K562 (cell line): Measurements from ENCODE around the gene MAP3K6. TPM values are rescaled to one million over a fixed set of nuclear protein-coding genes. Genes with fewer than 3 reads are reported as not detected.

Experiments
- ATAC-seq: fragments of 200-7000 bp; cut with Tn5 transposase; 3 replicates; pipeline ENCODE4 v1.9.1; 2020; ENCODE audit warnings: moderate library complexity
- BruUV-seq: library from RNA; stranded (reverse); fragments of 400-500 nt; replicated peaks from 2 replicates; lab custom pipeline; 2021; lab: Mats Ljungman, UMichigan
- CTCF ChIA-PET: fragments of 300-600 bp; formaldehyde crosslinking; extraction: SDS; loops from one replicate; lab custom pipeline; 2021; ENCODE audit warnings: low intra/inter-chr PET ratio; lab: Yijun Ruan, JAX
- POLR2A ChIA-PET: fragments of 300-600, 350-650 bp; sonication (Branson Sonifier 250); formaldehyde crosslinking; extraction: SDS; loops from one replicate; lab custom pipeline; 2021; ENCODE audit warnings: antibody characterized with exemption, inconsistent platforms; lab: Yijun Ruan, JAX
- DNase-seq, 4 experiments: peaks; one replicate each; pipeline versions ENCODE4 v3.0.0 to v3.0.0-alpha.2; 2011 to 2018; ENCODE audit warnings: low spot score in 3 of 4, mixed read lengths in 3 of 4; ENCODE audit errors: extremely low read depth in 1 of 4
- FAIRE-seq: peaks from 2 replicates; lab custom pipeline; 2011; peaks lifted over from hg19 to GRCh38; lab: Jason Lieb, UNC
- H2AFZ ChIP-seq: 2 replicates; pipeline ENCODE4 v1.6.0; 2011; ENCODE audit warnings: low read depth, low read length, control low read depth, inconsistent platforms
- H3K27ac ChIP-seq: fragments of 200-600 bp; 3 replicates; pipeline ENCODE4 v1.8.0; 2011; ENCODE audit warnings: low read depth, mild to moderate bottlenecking, control low read depth, inconsistent platforms, low read length, moderate library complexity, mixed read lengths; ENCODE audit errors: extremely low read depth
- H3K27me3 ChIP-seq, 2 experiments: fragments of 300-600 bp in 1 of 2; 2 replicates in 1 of 2; 3 replicates in 1 of 2; pipeline versions ENCODE4 v1.6.0 to v1.8.0; 2011; ENCODE audit warnings: inconsistent platforms in 2 of 2, low read length in 2 of 2, mild to moderate bottlenecking in 1 of 2, mixed read lengths in 1 of 2, moderate library complexity in 1 of 2; ENCODE audit not compliant: control insufficient read depth in 2 of 2, insufficient read depth in 2 of 2
- H3K36me3 ChIP-seq: fragments of 300-600 bp; 3 replicates; pipeline ENCODE4 v1.8.0; 2011; ENCODE audit warnings: mild to moderate bottlenecking, low read length, inconsistent platforms; ENCODE audit not compliant: control insufficient read depth, insufficient read depth
- H3K4me1 ChIP-seq, 2 experiments: fragments of 200-600 bp in 1 of 2; replicated peaks in 1 of 2; 2 replicates in 1 of 2; 3 replicates in 1 of 2; pipeline versions ENCODE4 v1.5.1 to v1.8.0; 2011; ENCODE audit warnings: inconsistent platforms in 2 of 2, low read length in 2 of 2, mild to moderate bottlenecking in 1 of 2, mixed read lengths in 1 of 2, moderate library complexity in 1 of 2; ENCODE audit not compliant: control insufficient read depth in 2 of 2, insufficient read depth in 2 of 2
- H3K4me2 ChIP-seq: 2 replicates; pipeline ENCODE4 v1.6.1; 2011; ENCODE audit warnings: low read length, control low read depth, inconsistent platforms, mixed read lengths; ENCODE audit not compliant: insufficient read depth
- H3K4me3 ChIP-seq: fragments of 200-600 bp; sonication (generic), shearing (Covaris generic); 2 replicates; pipeline ENCODE4 v1.5.1; 2016; ENCODE audit warnings: control low read depth, inconsistent platforms
- H3K79me2 ChIP-seq: fragments of 200-600 bp; 3 replicates; pipeline ENCODE4 v1.8.0; 2011; ENCODE audit warnings: low read length, inconsistent platforms; ENCODE audit not compliant: control insufficient read depth, insufficient read depth
- H3K9ac ChIP-seq, 2 experiments: 2 replicates each; pipeline versions ENCODE4 v1.6.0 to v1.6.1; 2011; ENCODE audit warnings: low read depth in 2 of 2, low read length in 2 of 2, control low read depth in 1 of 2, inconsistent platforms in 1 of 2, mild to moderate bottlenecking in 1 of 2, mixed read lengths in 1 of 2; ENCODE audit not compliant: insufficient read depth in 1 of 2
- H3K9me1 ChIP-seq: one replicate; pipeline ENCODE4 v1.6.0; 2011; ENCODE audit warnings: inconsistent platforms, mild to moderate bottlenecking, low read length, moderate library complexity; ENCODE audit not compliant: control insufficient read depth, insufficient read depth
- H3K9me3 ChIP-seq: replicated peaks from 2 replicates; pipeline ENCODE4 v1.5.1; 2011; ENCODE audit warnings: low read depth, low read length, inconsistent platforms; ENCODE audit not compliant: control insufficient read depth, insufficient read depth
- H4K20me1 ChIP-seq: replicated peaks from 2 replicates; pipeline ENCODE4 v1.6.1; 2011; ENCODE audit warnings: low read length, inconsistent platforms, mixed read lengths; ENCODE audit not compliant: control insufficient read depth, insufficient read depth
- CBFB ChIP-seq: sonication (generic); formaldehyde crosslinking; IDR thresholded peaks from 2 replicates; pipeline ENCODE4 v1.4.0; 2020; ENCODE audit warnings: mild to moderate bottlenecking, missing genetic modification reagents
- CHD2 ChIP-seq: IDR thresholded peaks from 2 replicates; pipeline ENCODE4 v1.6.1; 2011; ENCODE audit warnings: low read depth, low read length
- GTF2B ChIP-seq: IDR thresholded peaks from 2 replicates; pipeline ENCODE4 v1.6.1; 2011; ENCODE audit not compliant: insufficient read length; ENCODE audit errors: extremely low read depth
- HDGF ChIP-seq: fragments of 450-650 bp; IDR thresholded peaks from 2 replicates; pipeline ENCODE4 v1.6.1; 2016
- HMGXB4 ChIP-seq: sonication (generic); formaldehyde crosslinking; IDR thresholded peaks from 2 replicates; pipeline ENCODE4 v1.8.1; 2023; ENCODE audit warnings: mild to moderate bottlenecking, missing genetic modification reagents
- HNRNPK ChIP-seq: fragments of 200-400 bp; formaldehyde crosslinking; IDR thresholded peaks from one replicate; pipeline ENCODE4 v1.6.1; 2018; ENCODE audit warnings: mild to moderate bottlenecking, low read depth, low read length; ENCODE audit not compliant: poor library complexity, severe bottlenecking
- ID3 ChIP-seq, 2 experiments: fragments of 250-450 bp in 1 of 2; fragments of 450-650 bp in 1 of 2; sonication (Bioruptor Pico) in 1 of 2; IDR thresholded peaks; 2 replicates each; pipeline versions ENCODE4 v1.6.1 to v1.8.0; 2016 to 2021; ENCODE audit warnings: mild to moderate bottlenecking in 2 of 2, moderate library complexity in 2 of 2, missing compliant biosample characterization in 1 of 2, missing genetic modification characterization in 1 of 2
- ZNF143 ChIP-seq: sonication (generic); formaldehyde crosslinking; IDR thresholded peaks from 2 replicates; pipeline ENCODE4 v1.9.0; 2022; ENCODE audit warnings: mild to moderate bottlenecking, missing genetic modification reagents
- WGBS: fragments of 100-300 bp; shearing (Covaris generic); methylation state at CpG from one replicate; pipeline ENCODE4 v1.1.6; 2016; ENCODE audit warnings: low coverage, mixed read lengths; ENCODE audit not compliant: insufficient coverage; ENCODE audit errors: missing lambda C conversion rate; 5-methylcytosine and 5-hydroxymethylcytosine counted together
- in situ Hi-C: fragments of 300-500 bp; cut with MboI; formaldehyde crosslinking; loops from 4 replicates; pipeline ENCODE4 v1.15.0; 2018; ENCODE audit warnings: inconsistent platforms, mixed read lengths
- intact Hi-C: fragments of 100-400 bp; cut with micrococcal nuclease; formaldehyde crosslinking; loops from 2 replicates; pipeline ENCODE4 v1.14.2; 2022
- polyA plus RNA-seq, 8 experiments: library from polyadenylated mRNA; depleted of rRNA in 4 of 8; stranded (reverse) in 5 of 8; unstranded in 3 of 8; fragments of >200 nt; fragmentation: Nextera tagmentation in 2 of 8; fragmentation: Illumina TruSeq in 1 of 8; extraction: Ambion mirVana in 2 of 8; extraction: Trizol in 1 of 8; gene quantifications; 2 replicates each; pipeline versions ENCODE4 v1.2.1 to v1.2.3, GENCODE V29; 2011 to 2014; ENCODE audit warnings: inconsistent platforms in 1 of 8, missing spikeins in 1 of 8
- total RNA-seq, 7 experiments: library from RNA; depleted of rRNA in 6 of 7; stranded (reverse); fragments of >200 nt in 6 of 7; fragmentation: Illumina TruSeq in 2 of 7; extraction: Trizol in 2 of 7; gene quantifications; 2 replicates each; pipeline versions ENCODE4 v1.2.1 to v1.2.3, GENCODE V29; 2011 to 2021; ENCODE audit warnings: low replicate concordance in 1 of 7
- TF ChIP-seq, protein P1 (sequence below): fragments of 250-450 bp; sonication (Bioruptor Pico); IDR thresholded peaks from 2 replicates; pipeline ENCODE4 v1.5.0; 2021; ENCODE audit warnings: mild to moderate bottlenecking, borderline replicate concordance

The MAP3K6 gene
- total and polyA plus RNA-seq, 9 of the 15 experiments (the other 6 are each of a cell fraction or from before 2014, with no cell fraction given) = 0.99 to 21.9 (median 7.0) TPM

- Histone ChIP-seq H3K4me3 (no peak overlapping the region), H3K9ac (no peak overlapping the region), H3K79me2 (no peaks in the 10 kb centered on the region), H4K20me1 (no peaks in the 10 kb centered on the region), H3K27me3 (no peaks in the 10 kb centered on the region), H2AFZ (no peak overlapping the region), H3K9me3 (no peaks in the 10 kb centered on the region), H3K4me2 (no peak overlapping the region), H3K9me1 (peaks cover 3% of the 10 kb centered on the region), H3K4me1 (no peaks in the 10 kb centered on the region), H3K27ac (no peak overlapping the region), H3K36me3 (peaks cover 94% of the 10 kb centered on the region)
- ATAC-seq = no peak
- FAIRE-seq = no peak
- WGBS = 88% methylated on average over 4 of the region's 4 CpGs
- intact Hi-C loops = no loop called here
- no peak for DNase-seq
- ChIA-PET CTCF (interaction anchor here (0.6 kb wide), 1 partner anchor 192 kb away, joined by 7 read pairs; no protein-coding TSS in a partner anchor), POLR2A (interaction anchor here (0.5 to 3.5 kb wide), 3 partner anchors 7 to 187 kb away, joined by 4 to 17 read pairs (median 6); no protein-coding TSS in a partner anchor)
- TF ChIP-seq CHD2 = no peak
- TF ChIP-seq CBFB (CRISPR knock-in tag) = no peak
- no peak for TF ChIP-seq HDGF
- no peak for TF ChIP-seq HMGXB4 (CRISPR knock-in tag)
- TF ChIP-seq ID3 (CRISPR knock-in tag; IDR thresholded peaks at IDR 0.05) = no peak
- TF ChIP-seq ID3 (tag; IDR thresholded peaks at IDR 0.05) = no peak
- TF ChIP-seq GTF2B = no peak
- TF ChIP-seq, protein P1, sequence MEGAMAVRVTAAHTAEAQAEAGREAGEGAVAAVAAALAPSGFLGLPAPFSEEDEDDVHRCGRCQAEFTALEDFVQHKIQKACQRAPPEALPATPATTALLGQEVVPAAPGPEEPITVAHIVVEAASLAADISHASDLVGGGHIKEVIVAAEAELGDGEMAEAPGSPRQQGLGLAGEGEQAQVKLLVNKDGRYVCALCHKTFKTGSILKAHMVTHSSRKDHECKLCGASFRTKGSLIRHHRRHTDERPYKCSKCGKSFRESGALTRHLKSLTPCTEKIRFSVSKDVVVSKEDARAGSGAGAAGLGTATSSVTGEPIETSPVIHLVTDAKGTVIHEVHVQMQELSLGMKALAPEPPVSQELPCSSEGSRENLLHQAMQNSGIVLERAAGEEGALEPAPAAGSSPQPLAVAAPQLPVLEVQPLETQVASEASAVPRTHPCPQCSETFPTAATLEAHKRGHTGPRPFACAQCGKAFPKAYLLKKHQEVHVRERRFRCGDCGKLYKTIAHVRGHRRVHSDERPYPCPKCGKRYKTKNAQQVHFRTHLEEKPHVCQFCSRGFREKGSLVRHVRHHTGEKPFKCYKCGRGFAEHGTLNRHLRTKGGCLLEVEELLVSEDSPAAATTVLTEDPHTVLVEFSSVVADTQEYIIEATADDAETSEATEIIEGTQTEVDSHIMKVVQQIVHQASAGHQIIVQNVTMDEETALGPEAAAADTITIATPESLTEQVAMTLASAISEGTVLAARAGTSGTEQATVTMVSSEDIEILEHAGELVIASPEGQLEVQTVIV (CRISPR knock-in tag) = no peak
- no peak for TF ChIP-seq ZNF143 (CRISPR knock-in tag)
- TF ChIP-seq HNRNPK = no peak
- BruUV-seq = no TSS peak
- in situ Hi-C loops = no loop called here
Measured at GRCh38 chr1:27412502-27412901, 45.7 kb upstream of the MAP3K6 start.
